Tibial nerve (tissue), 3 donors: ENCODE results near the gene SH3BGR.

Source experiments
- CTCF ChIP-seq, 5 experiments: fragments of 200-600 bp in 3 of 5; fragments of 450-650 bp in 2 of 5; sonication (generic) in 3 of 5; IDR thresholded peaks; one replicate each; pipeline ENCODE4 v1.5.1; 2016 to 2019; ENCODE audit warnings: antibody characterized with exemption in 5 of 5, mild to moderate bottlenecking in 3 of 5, moderate library complexity in 2 of 5
- POLR2A ChIP-seq, 2 donors: fragments of 450-650 bp; IDR thresholded peaks; one replicate each; pipeline ENCODE4 v1.6.1; 2017; ENCODE audit warnings: antibody characterized with exemption in 2 of 2, mild to moderate bottlenecking in 2 of 2, moderate library complexity in 2 of 2

- TF ChIP-seq CTCF (IDR thresholded peaks at IDR 0.05), result no peak
- no peak for TF ChIP-seq POLR2A (IDR thresholded peaks at IDR 0.05)
These were observed 16.0 kb downstream of the SH3BGR start for GRCh38 chr21:39467746-39468145.
